ENCODE measurements around the gene USP17L17.
"Not testable (repeated sequence)": the region's sequence is repeated elsewhere in the genome, so short reads cannot be mapped to it uniquely, and the experiment has no call there.

Gene USP17L17

GRCh38 chr4:9243579-9243978, at the start of gene USP17L17:
Gene USP17L17 (plus strand): TSS chr4:9243879. CDS start chr4:9243879, 0 bp downstream.
- not testable (repeated sequence) for DNase-seq

- DNase-seq = not testable (repeated sequence)
These were observed 33.3 kb upstream of the USP17L17 start, which contains the start of gene USP17L10 for GRCh38 chr4:9210357-9210756. Gene USP17L10 (plus strand): TSS chr4:9210657. CDS start chr4:9210657, 0 bp downstream.

DNA sequence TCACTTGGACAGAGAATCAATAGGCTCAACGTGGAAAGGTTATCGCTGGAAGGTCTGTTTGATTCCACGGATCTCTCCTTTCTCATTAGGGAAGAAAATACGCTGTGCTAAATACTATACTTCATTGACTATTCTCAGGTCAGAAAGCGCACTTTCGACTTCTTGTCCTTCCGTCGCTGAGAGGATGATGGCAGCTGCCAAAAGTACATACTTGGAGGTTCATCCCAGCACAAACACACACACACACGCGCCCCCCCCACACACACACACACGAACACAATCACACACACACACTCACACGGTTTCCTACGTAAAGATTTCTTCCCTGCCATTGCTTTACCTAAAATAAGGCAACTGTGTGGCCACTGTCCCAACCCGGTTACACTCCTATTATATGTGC, 29.0 kb upstream of the USP17L17 start:
- not testable (repeated sequence) for DNase-seq

DNA sequence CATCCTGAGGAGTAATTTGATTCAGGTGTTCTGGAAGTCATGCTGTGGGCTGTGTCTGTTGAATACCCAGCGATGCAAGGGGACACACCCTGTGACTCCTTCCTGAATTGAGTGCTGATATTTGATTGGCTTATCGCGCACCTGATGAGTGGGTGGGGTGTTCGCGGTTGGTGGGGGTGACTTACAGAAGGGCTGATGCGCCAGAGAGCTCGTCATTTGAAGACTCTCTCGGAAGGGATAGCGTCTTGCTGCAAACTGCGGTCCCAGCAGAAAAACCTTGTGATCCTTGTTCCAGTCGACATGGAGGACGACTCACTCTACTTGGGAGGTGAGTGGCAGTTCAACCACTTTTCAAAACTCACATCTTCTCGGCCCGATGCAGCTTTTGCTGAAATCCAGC, 28.6 kb upstream of the USP17L17 start, which contains the start of gene USP17L11:
Gene USP17L11 (plus strand): TSS at position 301 of the 400 bp plus-strand sequence. CDS start 0 bp downstream, at position 301.
- DNase-seq = not testable (repeated sequence)

DNA sequence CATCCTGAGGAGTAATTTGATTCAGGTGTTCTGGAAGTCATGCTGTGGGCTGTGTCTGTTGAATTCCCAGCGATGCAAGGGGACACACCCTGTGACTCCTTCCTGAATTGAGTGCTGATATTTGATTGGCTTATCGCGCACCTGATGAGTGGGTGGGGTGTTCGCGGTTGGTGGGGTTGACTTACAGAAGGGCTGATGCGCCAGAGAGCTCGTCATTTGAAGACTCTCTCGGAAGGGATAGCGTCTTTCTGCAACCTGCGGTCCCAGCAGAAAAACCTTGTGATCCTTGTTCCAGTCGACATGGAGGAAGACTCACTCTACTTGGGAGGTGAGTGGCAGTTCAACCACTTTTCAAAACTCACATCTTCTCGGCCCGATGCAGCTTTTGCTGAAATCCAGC, 23.8 kb upstream of the USP17L17 start, which contains the start of gene USP17L12:
Gene USP17L12 (plus strand): TSS at position 301 of the 400 bp plus-strand sequence. CDS start 0 bp downstream, at position 301.
- DNase-seq = not testable (repeated sequence)

DNA sequence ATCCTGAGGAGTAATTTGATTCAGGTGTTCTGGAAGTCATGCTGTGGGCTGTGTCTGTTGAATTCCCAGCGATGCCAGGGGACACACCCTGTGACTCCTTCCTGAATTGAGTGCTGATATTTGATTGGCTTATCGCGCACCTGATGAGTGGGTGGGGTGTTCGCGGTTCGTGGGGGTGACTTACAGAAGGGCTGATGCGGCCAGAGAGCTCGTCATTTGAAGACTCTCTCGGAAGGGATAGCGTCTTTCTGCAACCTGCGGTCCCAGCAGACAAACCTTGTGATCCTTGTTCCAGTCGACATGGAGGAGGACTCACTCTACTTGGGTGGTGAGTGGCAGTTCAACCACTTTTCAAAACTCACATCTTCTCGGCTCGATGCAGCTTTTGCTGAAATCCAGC, 19.1 kb upstream of the USP17L17 start, which contains the start of gene USP17L13:
Gene USP17L13 (plus strand): TSS at position 301 of the 400 bp plus-strand sequence. CDS start 0 bp downstream, at position 301.
- DNase-seq = not testable (repeated sequence)

DNA sequence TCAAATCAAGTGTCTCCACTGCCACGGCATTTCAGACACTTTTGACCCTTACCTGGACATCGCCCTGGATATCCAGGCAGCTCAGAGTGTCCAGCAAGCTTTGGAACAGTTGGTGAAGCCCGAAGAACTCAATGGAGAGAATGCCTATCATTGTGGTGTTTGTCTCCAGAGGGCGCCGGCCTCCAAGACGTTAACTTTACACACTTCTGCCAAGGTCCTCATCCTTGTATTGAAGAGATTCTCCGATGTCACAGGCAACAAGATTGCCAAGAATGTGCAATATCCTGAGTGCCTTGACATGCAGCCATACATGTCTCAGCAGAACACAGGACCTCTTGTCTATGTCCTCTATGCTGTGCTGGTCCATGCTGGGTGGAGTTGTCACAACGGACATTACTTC, 13.4 kb upstream of the USP17L17 start:
- DNase-seq = not testable (repeated sequence)

DNA sequence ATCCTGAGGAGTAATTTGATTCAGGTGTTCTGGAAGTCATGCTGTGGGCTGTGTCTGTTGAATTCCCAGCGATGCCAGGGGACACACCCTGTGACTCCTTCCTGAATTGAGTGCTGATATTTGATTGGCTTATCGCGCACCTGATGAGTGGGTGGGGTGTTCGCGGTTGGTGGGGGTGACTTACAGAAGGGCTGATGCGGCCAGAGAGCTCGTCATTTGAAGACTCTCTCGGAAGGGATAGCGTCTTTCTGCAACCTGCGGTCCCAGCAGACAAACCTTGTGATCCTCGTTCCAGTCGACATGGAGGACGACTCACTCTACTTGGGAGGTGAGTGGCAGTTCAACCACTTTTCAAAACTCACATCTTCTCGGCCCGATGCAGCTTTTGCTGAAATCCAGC, 9.6 kb upstream of the USP17L17 start, which contains the start of gene USP17L15:
Gene USP17L15 (plus strand): TSS at position 301 of the 400 bp plus-strand sequence. CDS start 0 bp downstream, at position 301.
- not testable (repeated sequence) for DNase-seq

DNA sequence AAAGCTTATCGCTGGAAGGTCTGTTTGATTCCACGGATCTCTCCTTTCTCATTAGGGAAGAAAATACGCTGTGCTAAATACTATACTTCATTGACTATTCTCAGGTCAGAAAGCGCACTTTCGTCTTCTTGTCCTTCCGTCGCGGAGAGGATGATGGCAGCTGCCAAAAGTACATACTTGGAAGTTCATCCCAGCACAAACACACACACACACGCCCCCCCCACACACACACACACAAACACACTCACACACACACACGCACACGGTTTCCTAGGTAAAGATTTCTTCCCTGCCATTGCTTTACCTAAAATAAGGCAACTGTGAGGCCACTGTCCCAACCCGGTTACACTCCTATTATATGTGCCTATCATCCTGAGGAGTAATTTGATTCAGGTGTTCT, 5.2 kb upstream of the USP17L17 start:
- DNase-seq = not testable (repeated sequence)

GRCh38 chr4:9247953-9248680, 4.4 kb downstream of the USP17L17 start, which contains the start of gene USP17L18:
Gene USP17L18 (plus strand): TSS chr4:9248630. CDS start chr4:9248630, 0 bp downstream.
- DNase-seq = not testable (repeated sequence)

GRCh38 chr4:9253078-9253477, 9.4 kb downstream of the USP17L17 start, which contains the start of gene USP17L19:
Gene USP17L19 (plus strand): TSS chr4:9253378. CDS start chr4:9253378, 0 bp downstream.
- not testable (repeated sequence) for DNase-seq

GRCh38 chr4:9257824-9258223, 14.1 kb downstream of the USP17L17 start, which contains the start of gene USP17L20:
Gene USP17L20 (plus strand): TSS chr4:9258124. CDS start chr4:9258124, 0 bp downstream.
- not testable (repeated sequence) for DNase-seq

DNA sequence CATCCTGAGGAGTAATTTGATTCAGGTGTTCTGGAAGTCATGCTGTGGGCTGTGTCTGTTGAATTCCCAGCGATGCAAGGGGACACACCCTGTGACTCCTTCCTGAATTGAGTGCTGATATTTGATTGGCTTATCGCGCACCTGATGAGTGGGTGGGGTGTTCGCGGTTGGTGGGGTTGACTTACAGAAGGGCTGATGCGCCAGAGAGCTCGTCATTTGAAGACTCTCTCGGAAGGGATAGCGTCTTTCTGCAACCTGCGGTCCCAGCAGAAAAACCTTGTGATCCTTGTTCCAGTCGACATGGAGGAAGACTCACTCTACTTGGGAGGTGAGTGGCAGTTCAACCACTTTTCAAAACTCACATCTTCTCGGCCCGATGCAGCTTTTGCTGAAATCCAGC, 18.9 kb downstream of the USP17L17 start, which contains the start of gene USP17L21:
Gene USP17L21 (plus strand): TSS at position 301 of the 400 bp plus-strand sequence. CDS start 0 bp downstream, at position 301.
- DNase-seq = not testable (repeated sequence)

GRCh38 chr4:9267319-9267718, 23.6 kb downstream of the USP17L17 start, which contains the start of gene USP17L22:
Gene USP17L22 (plus strand): TSS chr4:9267619. CDS start chr4:9267619, 0 bp downstream.
- DNase-seq = not testable (repeated sequence)

DNA sequence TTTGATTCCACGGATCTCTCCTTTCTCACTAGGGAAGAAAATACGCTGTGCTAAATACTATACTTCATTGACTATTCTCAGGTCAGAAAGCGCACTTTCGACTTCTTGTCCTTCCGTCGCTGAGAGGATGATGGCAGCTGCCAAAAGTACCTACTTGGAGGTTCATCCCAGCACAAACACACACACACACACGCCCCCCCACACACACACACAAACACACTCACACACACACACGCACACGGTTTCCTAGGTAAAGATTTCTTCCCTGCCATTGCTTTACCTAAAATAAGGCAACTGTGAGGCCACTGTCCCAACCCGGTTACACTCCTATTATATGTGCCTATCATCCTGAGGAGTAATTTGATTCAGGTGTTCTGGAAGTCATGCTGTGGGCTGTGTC, 28.0 kb downstream of the USP17L17 start:
- not testable (repeated sequence) for DNase-seq
